A673 (cell line): ENCODE results near the gene LAMTOR4. TPM values are rescaled to one million over a fixed set of nuclear protein-coding genes. Genes with fewer than 3 reads are reported as not detected.

Experiments used
- BruUV-seq: library from RNA; stranded (reverse); fragments of 400-500 nt; replicated peaks from 2 replicates; lab custom pipeline; 2021; lab: Mats Ljungman, UMichigan
- CTCF ChIA-PET: fragments of 300-600 bp; sonication (Branson Sonifier 250); formaldehyde crosslinking; loops from one replicate; lab custom pipeline; 2022; ENCODE audit warnings: antibody characterized with exemption; lab: Charles Lee
- POLR2A ChIA-PET: fragments of 300-600 bp; sonication (Branson Sonifier 250); formaldehyde crosslinking; loops from one replicate; lab custom pipeline; 2022; ENCODE audit warnings: antibody characterized with exemption; ENCODE audit not compliant: low non-redundant PET; lab: Charles Lee
- DNase-seq: peaks from one replicate; pipeline ENCODE4 v3.0.0-alpha.2; 2015; ENCODE audit warnings: low spot score
- H3K27ac ChIP-seq: fragments of 200-600 bp; sonication (generic); 2 replicates; pipeline ENCODE4 v1.5.1; 2016; ENCODE audit warnings: mixed run types, low read depth, mild to moderate bottlenecking, mixed read lengths, antibody characterized with exemption, low read length; ENCODE audit not compliant: poor library complexity, severe bottlenecking
- H3K27me3 ChIP-seq: fragments of 200-600 bp; sonication (generic); replicated peaks from 2 replicates; pipeline ENCODE4 v1.6.1; 2017; ENCODE audit warnings: mixed run types, low read depth, mild to moderate bottlenecking, mixed read lengths, antibody characterized with exemption, low read length; ENCODE audit not compliant: insufficient read depth, poor library complexity
- H3K36me3 ChIP-seq: fragments of 200-600 bp; sonication (generic); 2 replicates; pipeline ENCODE4 v1.6.1; 2016; ENCODE audit warnings: mixed run types, mild to moderate bottlenecking, mixed read lengths, antibody characterized with exemption, low read length; ENCODE audit not compliant: insufficient read depth, poor library complexity, severe bottlenecking
- H3K4me1 ChIP-seq: fragments of 200-600 bp; sonication (generic); 2 replicates; pipeline ENCODE4 v1.6.1; 2017; ENCODE audit warnings: mixed run types, mild to moderate bottlenecking, mixed read lengths, antibody characterized with exemption, low read length; ENCODE audit not compliant: insufficient read depth, poor library complexity, severe bottlenecking
- H3K4me3 ChIP-seq: fragments of 200-600 bp; sonication (generic); 2 replicates; pipeline ENCODE4 v1.5.1; 2016; ENCODE audit warnings: low read depth, mixed run types, mild to moderate bottlenecking, mixed read lengths, low read length; ENCODE audit not compliant: poor library complexity, severe bottlenecking
- H3K9me3 ChIP-seq: fragments of 200-600 bp; sonication (generic); 2 replicates; pipeline ENCODE4 v1.6.1; 2016; ENCODE audit warnings: mixed run types, low read depth, mild to moderate bottlenecking, mixed read lengths, antibody characterized with exemption, low read length; ENCODE audit not compliant: poor library complexity, severe bottlenecking
- EZH2 ChIP-seq: fragments of 200-600 bp; sonication (generic); IDR thresholded peaks from 2 replicates; pipeline ENCODE4 v1.6.1; 2017; ENCODE audit warnings: borderline replicate concordance, low read depth, mild to moderate bottlenecking, mixed read lengths, antibody characterized with exemption, low read length; ENCODE audit not compliant: poor library complexity, severe bottlenecking
- intact Hi-C: fragments of 100-400 bp; cut with micrococcal nuclease; formaldehyde crosslinking; loops from one replicate; pipeline ENCODE4 v1.10.0; 2022; ENCODE audit not compliant: unreplicated experiment
- total RNA-seq: library from RNA; stranded (reverse); gene quantifications from 2 replicates; pipeline ENCODE4 v1.2.3, GENCODE V29; 2021
- TF ChIP-seq, protein P1 (sequence below): fragments of 300-800, 200-600 bp; sonication (generic); conservative IDR thresholded peaks from 2 replicates; pipeline ENCODE4 v1.5.1; 2017; ENCODE audit warnings: low read depth, mild to moderate bottlenecking, antibody characterized with exemption, low read length, moderate library complexity, mixed read lengths

Gene LAMTOR4
- total RNA-seq, 1 experiment from 2014 or later = 84.5 TPM

DNA sequence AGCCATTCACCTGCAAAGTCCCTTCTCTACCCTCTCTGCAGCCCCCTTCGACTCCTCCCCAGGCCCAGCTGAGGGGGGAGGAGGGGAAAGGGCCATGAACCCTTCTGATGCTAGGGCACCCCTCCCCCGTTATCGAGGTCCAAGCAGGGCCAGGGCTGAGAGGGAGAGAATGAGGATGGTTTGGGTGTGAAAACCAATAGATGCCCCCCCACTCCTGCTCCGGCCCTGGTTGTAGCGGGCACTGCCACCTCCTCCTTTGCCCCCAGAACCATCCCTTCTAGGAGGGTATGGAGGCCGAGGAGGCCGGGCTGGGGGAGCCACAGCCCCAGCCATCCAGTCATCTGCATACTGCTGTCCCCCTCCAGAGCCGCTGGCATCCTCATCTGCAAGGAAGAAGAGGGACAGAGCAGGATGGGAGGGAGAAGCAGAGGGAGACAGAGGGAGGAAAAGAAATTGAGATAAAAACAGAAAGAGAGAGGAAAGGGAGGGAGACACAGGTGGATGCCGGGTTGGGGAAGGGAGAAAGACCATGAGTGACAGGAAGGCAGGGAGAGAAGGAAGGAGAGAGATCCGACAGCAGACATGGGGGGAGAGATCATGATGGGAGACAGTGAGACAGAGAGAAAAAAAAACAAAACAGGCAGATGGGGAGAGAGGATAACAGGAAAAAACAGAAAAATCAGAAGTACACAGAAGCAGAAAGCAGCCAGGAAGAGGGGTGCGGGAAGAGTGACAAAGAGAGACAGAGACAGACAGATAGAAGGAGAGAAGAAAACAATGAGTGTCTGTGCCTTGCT is 21.6 kb downstream of the LAMTOR4 start:
- Histone ChIP-seq H3K4me1 (peaks cover 23% of the 10 kb centered on the region), H3K4me3 (no peak overlapping the region), H3K27ac (no peak overlapping the region), H3K27me3 (no peaks in the 10 kb centered on the region), H3K36me3 (no peaks in the 10 kb centered on the region), H3K9me3 (no peaks in the 10 kb centered on the region)
- CTCF ChIA-PET = no interaction called here
- no TSS peak for BruUV-seq
- POLR2A ChIA-PET = no interaction called here
- intact Hi-C loops = no loop called here
- TF ChIP-seq, protein P1, sequence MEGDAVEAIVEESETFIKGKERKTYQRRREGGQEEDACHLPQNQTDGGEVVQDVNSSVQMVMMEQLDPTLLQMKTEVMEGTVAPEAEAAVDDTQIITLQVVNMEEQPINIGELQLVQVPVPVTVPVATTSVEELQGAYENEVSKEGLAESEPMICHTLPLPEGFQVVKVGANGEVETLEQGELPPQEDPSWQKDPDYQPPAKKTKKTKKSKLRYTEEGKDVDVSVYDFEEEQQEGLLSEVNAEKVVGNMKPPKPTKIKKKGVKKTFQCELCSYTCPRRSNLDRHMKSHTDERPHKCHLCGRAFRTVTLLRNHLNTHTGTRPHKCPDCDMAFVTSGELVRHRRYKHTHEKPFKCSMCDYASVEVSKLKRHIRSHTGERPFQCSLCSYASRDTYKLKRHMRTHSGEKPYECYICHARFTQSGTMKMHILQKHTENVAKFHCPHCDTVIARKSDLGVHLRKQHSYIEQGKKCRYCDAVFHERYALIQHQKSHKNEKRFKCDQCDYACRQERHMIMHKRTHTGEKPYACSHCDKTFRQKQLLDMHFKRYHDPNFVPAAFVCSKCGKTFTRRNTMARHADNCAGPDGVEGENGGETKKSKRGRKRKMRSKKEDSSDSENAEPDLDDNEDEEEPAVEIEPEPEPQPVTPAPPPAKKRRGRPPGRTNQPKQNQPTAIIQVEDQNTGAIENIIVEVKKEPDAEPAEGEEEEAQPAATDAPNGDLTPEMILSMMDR = no peak
- no peak for TF ChIP-seq EZH2
- no peak for DNase-seq

DNA sequence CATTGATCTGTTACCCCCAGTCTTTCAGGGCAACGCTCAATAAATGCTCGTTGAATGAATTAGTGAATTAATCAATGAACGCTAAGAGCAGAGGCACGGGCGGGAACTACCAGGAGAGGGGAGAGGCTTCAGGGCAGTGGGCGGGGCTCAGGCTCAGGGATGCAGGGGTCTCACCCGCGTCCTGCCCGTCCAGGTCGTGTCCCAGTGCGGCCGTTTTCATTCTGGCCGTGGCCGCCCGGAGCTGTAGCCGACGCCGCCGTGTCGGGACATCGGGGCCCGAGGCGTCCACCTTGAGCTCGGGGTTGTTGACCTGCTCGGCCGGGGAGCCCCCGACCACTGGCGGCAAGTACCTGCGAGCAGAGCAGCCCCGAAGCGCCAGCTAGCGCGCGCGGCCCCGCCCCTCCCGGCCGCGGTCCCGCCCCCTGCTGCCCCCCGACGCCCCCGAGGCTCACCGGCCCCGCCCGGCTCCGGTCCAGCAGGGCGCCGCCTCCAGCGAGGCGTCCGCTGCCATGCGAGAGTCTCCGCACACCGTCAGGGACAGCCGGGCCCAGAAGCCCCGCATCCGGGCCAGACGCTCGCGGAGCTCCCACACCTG is 22.5 kb downstream of the LAMTOR4 start:
- Histone ChIP-seq H3K27me3 (no peaks in the 10 kb centered on the region), H3K4me3 (peak overlapping the region; percentile 41), H3K9me3 (no peaks in the 10 kb centered on the region), H3K27ac (no peak overlapping the region), H3K36me3 (no peaks in the 10 kb centered on the region), H3K4me1 (peaks cover 26% of the 10 kb centered on the region)
- no TSS peak for BruUV-seq
- no peak for DNase-seq
- CTCF ChIA-PET = no interaction called here
- TF ChIP-seq, protein P1 = no peak
- no peak for TF ChIP-seq EZH2
- POLR2A ChIA-PET = no interaction called here
- intact Hi-C loops = no loop called here

DNA sequence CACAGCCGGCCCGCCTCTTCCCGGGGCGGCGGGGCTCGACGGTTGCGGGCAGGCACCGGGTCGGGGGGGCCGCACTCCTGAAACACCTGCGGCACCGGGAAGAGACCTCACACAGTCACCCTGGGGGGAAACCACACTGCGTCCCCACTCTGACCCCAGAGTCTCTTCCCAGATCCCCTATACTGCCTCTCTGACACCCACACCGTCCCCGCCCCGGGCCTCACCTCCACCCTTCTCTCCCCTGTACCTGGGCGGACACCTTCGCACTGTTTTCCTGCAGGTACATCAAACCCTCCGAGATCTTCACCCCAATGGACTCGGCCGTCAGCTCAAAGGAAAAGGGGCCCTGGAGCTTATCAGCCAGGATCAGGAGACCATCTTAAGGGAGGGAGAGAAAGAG is 23.1 kb downstream of the LAMTOR4 start:
- Histone ChIP-seq H3K9me3 (no peaks in the 10 kb centered on the region), H3K27me3 (no peaks in the 10 kb centered on the region), H3K4me1 (peaks cover 30% of the 10 kb centered on the region), H3K36me3 (no peaks in the 10 kb centered on the region), H3K4me3 (peak overlapping the region; percentile 41), H3K27ac (no peak overlapping the region)
- ChIA-PET CTCF (no interaction called here), POLR2A (no interaction called here)
- no TSS peak for BruUV-seq
- intact Hi-C loops = no loop called here
- TF ChIP-seq EZH2 = no peak
- TF ChIP-seq, protein P1 = no peak
- DNase-seq = no peak
